PFSK-1 (cell line): ENCODE results near the gene NKAIN1.

Experiments used
- TAF1 ChIP-seq: IDR thresholded peaks from 2 replicates; pipeline ENCODE4 v1.6.1; 2012; ENCODE audit warnings: low read length, control low read depth, borderline replicate concordance; ENCODE audit not compliant: insufficient read depth
- TF ChIP-seq, protein P1 (sequence below), 2 experiments: IDR thresholded peaks; 2 replicates each; pipeline versions ENCODE4 v1.6.1 to v1.8.0; 2011 to 2012; ENCODE audit warnings: low read depth in 2 of 2, low read length in 2 of 2, control low read depth in 1 of 2, inconsistent platforms in 1 of 2, mild to moderate bottlenecking in 1 of 2, moderate library complexity in 1 of 2; ENCODE audit not compliant: insufficient read depth in 1 of 2

DNA sequence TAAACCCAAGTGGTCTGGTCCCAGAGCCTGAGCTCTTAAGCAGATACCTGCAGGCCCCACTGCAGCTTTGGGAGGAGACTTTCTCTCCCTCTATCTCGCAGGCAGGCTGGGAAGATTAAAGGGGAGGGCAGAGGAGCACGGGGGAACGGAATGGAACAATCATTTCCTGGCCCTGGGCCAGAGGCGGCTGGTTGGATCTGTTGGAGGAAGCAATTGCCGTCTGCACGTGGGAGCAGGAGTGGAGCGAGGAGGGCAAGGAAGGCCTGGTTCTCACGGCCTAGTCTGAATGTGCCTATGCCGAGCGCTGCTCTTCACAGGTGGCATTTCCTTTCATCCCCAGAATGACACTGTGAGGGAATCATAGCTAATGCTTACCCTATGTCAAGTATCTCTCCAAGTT is 23.7 kb downstream of the NKAIN1 start:
- TF ChIP-seq, protein P1, sequence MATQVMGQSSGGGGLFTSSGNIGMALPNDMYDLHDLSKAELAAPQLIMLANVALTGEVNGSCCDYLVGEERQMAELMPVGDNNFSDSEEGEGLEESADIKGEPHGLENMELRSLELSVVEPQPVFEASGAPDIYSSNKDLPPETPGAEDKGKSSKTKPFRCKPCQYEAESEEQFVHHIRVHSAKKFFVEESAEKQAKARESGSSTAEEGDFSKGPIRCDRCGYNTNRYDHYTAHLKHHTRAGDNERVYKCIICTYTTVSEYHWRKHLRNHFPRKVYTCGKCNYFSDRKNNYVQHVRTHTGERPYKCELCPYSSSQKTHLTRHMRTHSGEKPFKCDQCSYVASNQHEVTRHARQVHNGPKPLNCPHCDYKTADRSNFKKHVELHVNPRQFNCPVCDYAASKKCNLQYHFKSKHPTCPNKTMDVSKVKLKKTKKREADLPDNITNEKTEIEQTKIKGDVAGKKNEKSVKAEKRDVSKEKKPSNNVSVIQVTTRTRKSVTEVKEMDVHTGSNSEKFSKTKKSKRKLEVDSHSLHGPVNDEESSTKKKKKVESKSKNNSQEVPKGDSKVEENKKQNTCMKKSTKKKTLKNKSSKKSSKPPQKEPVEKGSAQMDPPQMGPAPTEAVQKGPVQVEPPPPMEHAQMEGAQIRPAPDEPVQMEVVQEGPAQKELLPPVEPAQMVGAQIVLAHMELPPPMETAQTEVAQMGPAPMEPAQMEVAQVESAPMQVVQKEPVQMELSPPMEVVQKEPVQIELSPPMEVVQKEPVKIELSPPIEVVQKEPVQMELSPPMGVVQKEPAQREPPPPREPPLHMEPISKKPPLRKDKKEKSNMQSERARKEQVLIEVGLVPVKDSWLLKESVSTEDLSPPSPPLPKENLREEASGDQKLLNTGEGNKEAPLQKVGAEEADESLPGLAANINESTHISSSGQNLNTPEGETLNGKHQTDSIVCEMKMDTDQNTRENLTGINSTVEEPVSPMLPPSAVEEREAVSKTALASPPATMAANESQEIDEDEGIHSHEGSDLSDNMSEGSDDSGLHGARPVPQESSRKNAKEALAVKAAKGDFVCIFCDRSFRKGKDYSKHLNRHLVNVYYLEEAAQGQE (IDR thresholded peaks at IDR 0.05; ENCODE audit: insufficient read depth in 1 of 2, low read depth in 2 of 2, low read length in 2 of 2): no peak
- no peak for TF ChIP-seq TAF1
